ENCODE data around the gene ADD1. TPM values are rescaled to one million over a fixed set of nuclear protein-coding genes. Genes with fewer than 3 reads are reported as not detected.

The ADD1 gene
- total RNA-seq, 1 donor from 2014 or later = 235 TPM

GRCh38 chr4:2820216-2820982, 23.2 kb upstream of the ADD1 start:
- DNase-seq (ENCODE audit: extremely low spot score, unreplicated experiment) = no peak
- Mint-ChIP-seq H3K27me3 (no peaks in the 10 kb centered on the region), H3K4me3 (peak overlapping the region; percentile 80), H3K36me3 (peaks cover 7% of the 10 kb centered on the region), H3K9me3 (peaks cover 8% of the 10 kb centered on the region), H3K4me1 (ENCODE audit: unreplicated experiment) (peaks cover 10% of the 10 kb centered on the region), H3K27ac (no peak overlapping the region)
- TF ChIP-seq CTCF (conservative IDR thresholded peaks at IDR 0.05) = no peak

GRCh38 chr4:2822461-2823300, 21.0 kb upstream of the ADD1 start:
- DNase-seq (ENCODE audit: extremely low spot score, unreplicated experiment) = no peak
- no peak overlapping the region for H3K27ac Mint-ChIP-seq
- TF ChIP-seq CTCF (conservative IDR thresholded peaks at IDR 0.05) = no peak
- no peaks in the 10 kb centered on the region for H3K27me3 Mint-ChIP-seq
- H3K9me3 Mint-ChIP-seq = no peaks in the 10 kb centered on the region
- peaks cover 3% of the 10 kb centered on the region for H3K4me1 Mint-ChIP-seq (ENCODE audit: unreplicated experiment)
- no peak overlapping the region for H3K4me3 Mint-ChIP-seq
- peaks cover 8% of the 10 kb centered on the region for H3K36me3 Mint-ChIP-seq

GRCh38 chr4:2823301-2823670, 20.4 kb upstream of the ADD1 start:
- Mint-ChIP-seq H3K27me3 (no peaks in the 10 kb centered on the region), H3K36me3 (peaks cover 8% of the 10 kb centered on the region), H3K9me3 (no peaks in the 10 kb centered on the region), H3K4me3 (no peak overlapping the region), H3K4me1 (ENCODE audit: unreplicated experiment) (peaks cover 3% of the 10 kb centered on the region), H3K27ac (no peak overlapping the region)
- no peak for TF ChIP-seq CTCF (conservative IDR thresholded peaks at IDR 0.05)
- DNase-seq (ENCODE audit: extremely low spot score, unreplicated experiment) = no peak

- DNase-seq (ENCODE audit: extremely low spot score, unreplicated experiment) = no peak
- Mint-ChIP-seq H3K27ac (no peak overlapping the region), H3K9me3 (no peaks in the 10 kb centered on the region), H3K4me1 (ENCODE audit: unreplicated experiment) (peaks cover 3% of the 10 kb centered on the region), H3K36me3 (peaks cover 9% of the 10 kb centered on the region), H3K4me3 (no peak overlapping the region), H3K27me3 (no peaks in the 10 kb centered on the region)
- no peak for TF ChIP-seq CTCF (conservative IDR thresholded peaks at IDR 0.05)
Observed at GRCh38 chr4:2823671-2824328, 19.8 kb upstream of the ADD1 start.

- Mint-ChIP-seq H3K4me3 (no peak overlapping the region), H3K4me1 (ENCODE audit: unreplicated experiment) (peaks cover 2% of the 10 kb centered on the region), H3K27me3 (no peaks in the 10 kb centered on the region), H3K36me3 (peaks cover 11% of the 10 kb centered on the region), H3K9me3 (no peaks in the 10 kb centered on the region), H3K27ac (no peak overlapping the region)
- no peak for TF ChIP-seq CTCF (conservative IDR thresholded peaks at IDR 0.05)
- no peak for DNase-seq (ENCODE audit: extremely low spot score, unreplicated experiment)
Observed at GRCh38 chr4:2824329-2824835, 19.3 kb upstream of the ADD1 start.

All from type B pancreatic cell (in vitro differentiated cells).